ENCODE measurements around the gene CD4.
"Not testable (repeated sequence)": the region's sequence is repeated elsewhere in the genome, so short reads cannot be mapped to it uniquely, and the experiment has no call there.

Gene CD4

GRCh38 chr12:6863033-6863432 lies 73.7 kb downstream of the CD4 start:
- TF ChIP-seq, protein P1, sequence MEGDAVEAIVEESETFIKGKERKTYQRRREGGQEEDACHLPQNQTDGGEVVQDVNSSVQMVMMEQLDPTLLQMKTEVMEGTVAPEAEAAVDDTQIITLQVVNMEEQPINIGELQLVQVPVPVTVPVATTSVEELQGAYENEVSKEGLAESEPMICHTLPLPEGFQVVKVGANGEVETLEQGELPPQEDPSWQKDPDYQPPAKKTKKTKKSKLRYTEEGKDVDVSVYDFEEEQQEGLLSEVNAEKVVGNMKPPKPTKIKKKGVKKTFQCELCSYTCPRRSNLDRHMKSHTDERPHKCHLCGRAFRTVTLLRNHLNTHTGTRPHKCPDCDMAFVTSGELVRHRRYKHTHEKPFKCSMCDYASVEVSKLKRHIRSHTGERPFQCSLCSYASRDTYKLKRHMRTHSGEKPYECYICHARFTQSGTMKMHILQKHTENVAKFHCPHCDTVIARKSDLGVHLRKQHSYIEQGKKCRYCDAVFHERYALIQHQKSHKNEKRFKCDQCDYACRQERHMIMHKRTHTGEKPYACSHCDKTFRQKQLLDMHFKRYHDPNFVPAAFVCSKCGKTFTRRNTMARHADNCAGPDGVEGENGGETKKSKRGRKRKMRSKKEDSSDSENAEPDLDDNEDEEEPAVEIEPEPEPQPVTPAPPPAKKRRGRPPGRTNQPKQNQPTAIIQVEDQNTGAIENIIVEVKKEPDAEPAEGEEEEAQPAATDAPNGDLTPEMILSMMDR (IDR thresholded peaks at IDR 0.05): no peak
- no peak for DNase-seq (ENCODE audit: low spot score)
- Histone ChIP-seq H3K27ac (no peak overlapping the region), H3K4me3 (no peak overlapping the region)

DNA sequence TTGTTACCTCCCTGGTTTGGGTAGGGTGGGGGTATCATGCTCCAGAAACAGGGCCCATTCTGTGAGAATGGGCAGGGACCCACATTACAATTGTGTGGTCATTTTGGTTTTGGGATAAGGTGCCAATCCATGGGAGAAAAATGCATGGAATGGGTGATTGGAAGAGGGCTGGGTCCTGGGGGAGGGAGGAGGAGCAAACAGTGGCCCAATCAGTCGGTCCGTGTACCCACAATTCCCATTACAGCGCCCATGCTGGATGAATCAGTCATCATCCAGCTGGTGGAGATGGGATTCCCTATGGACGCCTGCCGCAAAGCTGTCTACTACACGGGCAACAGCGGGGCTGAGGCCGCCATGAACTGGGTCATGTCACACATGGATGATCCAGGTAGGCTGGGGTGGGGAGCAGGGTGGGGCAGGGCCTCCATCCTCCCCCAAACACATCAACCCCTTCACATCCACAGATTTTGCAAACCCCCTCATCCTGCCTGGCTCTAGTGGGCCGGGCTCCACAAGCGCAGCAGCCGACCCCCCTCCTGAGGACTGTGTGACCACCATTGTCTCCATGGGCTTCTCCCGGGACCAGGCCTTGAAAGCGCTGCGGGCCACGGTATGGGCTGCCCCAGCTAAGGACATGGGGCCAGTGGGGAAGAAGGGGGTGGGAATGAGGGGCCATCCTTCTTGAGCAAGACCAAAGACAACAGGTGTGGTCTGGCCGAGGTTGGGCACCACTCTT lies 74.4 kb downstream of the CD4 start:
- Histone ChIP-seq H3K4me3 (no peak overlapping the region), H3K27ac (no peak overlapping the region)
- TF ChIP-seq, protein P1 (IDR thresholded peaks at IDR 0.05): no peak
- no peak for DNase-seq (ENCODE audit: low spot score)

GRCh38 chr12:6865307-6865706 lies 76.0 kb downstream of the CD4 start:
- not testable (repeated sequence) for H3K27ac ChIP-seq; DNase-seq (ENCODE audit: low spot score); H3K4me3 ChIP-seq

DNA sequence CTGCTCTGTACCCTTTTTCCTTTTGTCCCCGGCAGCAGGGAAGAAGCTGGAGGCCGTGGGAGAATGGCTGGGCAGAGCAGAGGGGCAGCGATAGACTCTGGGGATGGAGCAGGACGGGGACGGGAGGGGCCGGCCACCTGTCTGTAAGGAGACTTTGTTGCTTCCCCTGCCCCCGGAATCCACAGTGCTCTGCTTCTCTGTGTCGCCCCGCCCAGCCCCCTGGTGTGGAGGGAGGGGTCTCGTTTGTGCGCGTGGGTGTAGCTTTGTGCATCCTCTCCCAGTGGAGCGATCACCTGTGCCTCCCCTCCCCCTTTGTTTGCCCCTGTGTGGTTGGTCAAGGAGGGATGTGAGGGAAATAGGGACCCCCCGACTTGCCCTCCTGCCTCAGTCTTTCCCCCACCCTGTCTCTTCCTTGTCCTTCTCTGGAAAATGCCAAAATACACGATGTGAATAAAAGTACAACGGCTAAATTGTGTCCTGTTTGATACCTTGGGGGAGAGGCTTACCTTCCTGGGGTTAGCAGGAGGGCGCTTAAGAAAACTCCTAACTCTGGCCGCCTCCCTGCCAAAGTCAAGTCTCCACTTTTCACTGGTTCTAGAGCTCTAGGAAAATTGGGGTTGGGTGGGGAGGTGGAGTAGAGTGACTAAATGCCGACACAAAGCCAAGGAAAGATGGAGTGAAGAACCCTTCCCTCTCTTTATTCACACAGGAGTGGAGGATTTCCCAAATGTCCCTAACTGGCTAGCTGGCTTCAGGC lies 77.0 kb downstream of the CD4 start:
- Histone ChIP-seq H3K27ac (peak overlapping the region; percentile 93 to 99), H3K4me3 (peak overlapping the region; percentile 81)
- TF ChIP-seq, protein P1 (IDR thresholded peaks at IDR 0.05): no peak
- DNase-seq (ENCODE audit: low spot score): no peak

- DNase-seq (ENCODE audit: low spot score): peak; percentile 92
Measured at GRCh38 chr12:6866920-6867412, 77.6 kb downstream of the CD4 start.

DNA sequence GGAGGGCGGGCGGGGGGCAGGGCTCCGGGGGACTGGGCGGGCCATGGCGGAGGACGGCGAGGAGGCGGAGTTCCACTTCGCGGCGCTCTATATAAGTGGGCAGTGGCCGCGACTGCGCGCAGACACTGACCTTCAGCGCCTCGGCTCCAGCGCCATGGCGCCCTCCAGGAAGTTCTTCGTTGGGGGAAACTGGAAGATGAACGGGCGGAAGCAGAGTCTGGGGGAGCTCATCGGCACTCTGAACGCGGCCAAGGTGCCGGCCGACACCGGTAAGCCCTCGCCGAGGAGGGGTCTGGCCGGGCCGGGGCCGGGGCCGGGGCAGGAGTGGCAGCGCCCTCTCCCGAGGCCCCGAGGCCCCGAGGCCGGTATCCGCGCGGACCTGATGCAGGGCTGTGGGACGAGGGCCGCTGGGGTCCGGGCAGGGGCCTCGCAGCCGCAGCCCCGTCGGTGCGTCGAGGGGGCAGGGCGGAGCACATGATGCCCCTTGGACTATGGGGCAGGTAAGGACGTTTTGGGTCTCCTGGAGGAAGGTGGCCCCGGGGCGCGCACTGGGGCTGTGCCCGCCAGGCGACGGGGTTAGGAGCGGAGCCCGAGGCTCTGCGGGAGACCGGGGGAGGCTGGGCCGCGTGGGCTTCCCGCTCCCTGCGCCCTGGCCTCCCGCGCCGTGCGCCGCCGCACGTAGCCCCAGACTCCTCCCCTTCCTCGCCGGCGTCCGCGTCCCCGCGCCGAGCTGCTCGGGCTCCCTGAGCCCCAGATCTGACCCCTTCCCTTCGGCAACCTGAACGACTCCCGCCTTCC lies 78.3 kb downstream of the CD4 start, which contains the start of gene TPI1:
TPI1 (plus strand) TSS at position 119 of the 798 bp plus-strand sequence; CDS start at position 155, 36 bp downstream.
- peak within 1 kb of the TSS; percentile 93 to 99 for H3K27ac ChIP-seq
- TF ChIP-seq, protein P1 (IDR thresholded peaks at IDR 0.05): no peak
- H3K4me3 ChIP-seq: peak within 1 kb of the TSS; percentile 81
- DNase-seq (ENCODE audit: low spot score): no peak

More at GRCh38 chr12:6866920-6867412, 77.6 kb downstream of the CD4 start:
- Histone ChIP-seq H3K4me3 (peak overlapping the region; percentile 81), H3K27ac (peak overlapping the region; percentile 93 to 99)
- TF ChIP-seq, protein P1 (IDR thresholded peaks at IDR 0.05): no peak
